Lower lobe of right lung (tissue), 2 donors: ENCODE measurements around the gene SLC38A10. TPM values are rescaled to one million over a fixed set of nuclear protein-coding genes. Genes with fewer than 3 reads are reported as not detected.

ENCODE experiments used
- ATAC-seq, 2 donors: fragments of 200-7000 bp; cut with Tn5 transposase; one replicate each; pipeline ENCODE4 v1.9.1; 2020 to 2022; ENCODE audit warnings: mild to moderate bottlenecking in 2 of 2, moderate library complexity in 2 of 2
- DNase-seq: peaks from one replicate; pipeline ENCODE4 v3.0.0-alpha.2; 2020
- H3K27ac ChIP-seq: fragments of 200-600 bp; one replicate; pipeline ENCODE4 v1.8.0; 2022
- H3K27me3 ChIP-seq: fragments of 200-600 bp; one replicate; pipeline ENCODE4 v1.8.0; 2022; ENCODE audit warnings: low read depth
- H3K36me3 ChIP-seq: fragments of 200-600 bp; one replicate; pipeline ENCODE4 v1.8.0; 2022; ENCODE audit warnings: mild to moderate bottlenecking
- H3K4me1 ChIP-seq: fragments of 200-600 bp; one replicate; pipeline ENCODE4 v1.8.0; 2022
- H3K4me3 ChIP-seq: fragments of 200-600 bp; one replicate; pipeline ENCODE4 v1.8.0; 2022; ENCODE audit warnings: mild to moderate bottlenecking
- H3K9me3 ChIP-seq: fragments of 200-600 bp; one replicate; pipeline ENCODE4 v1.8.0; 2022
- intact Hi-C: fragments of 100-400 bp; cut with DNase I; formaldehyde crosslinking; loops from one replicate; pipeline ENCODE4 v1.11.0; 2022
- total RNA-seq: library from RNA; stranded (reverse); fragmentation: NEBNext Ultra II Directional; extraction: Animal tissue kit (Norgen Biotek cat#: 25700); gene quantifications from one replicate; pipeline ENCODE4 v1.2.1, GENCODE V29; 2021
- TF ChIP-seq, protein P1 (sequence below): fragments of 200-600 bp; IDR thresholded peaks from one replicate; pipeline ENCODE4 v1.8.0; 2022; ENCODE audit warnings: antibody characterized with exemption, mild to moderate bottlenecking
- donor health status: DM: no; HTN: yes; CAD: no; lungs with severe emphysema.

The SLC38A10 gene
- total RNA-seq, 1 donor from 2014 or later, result 98.1 TPM

DNA sequence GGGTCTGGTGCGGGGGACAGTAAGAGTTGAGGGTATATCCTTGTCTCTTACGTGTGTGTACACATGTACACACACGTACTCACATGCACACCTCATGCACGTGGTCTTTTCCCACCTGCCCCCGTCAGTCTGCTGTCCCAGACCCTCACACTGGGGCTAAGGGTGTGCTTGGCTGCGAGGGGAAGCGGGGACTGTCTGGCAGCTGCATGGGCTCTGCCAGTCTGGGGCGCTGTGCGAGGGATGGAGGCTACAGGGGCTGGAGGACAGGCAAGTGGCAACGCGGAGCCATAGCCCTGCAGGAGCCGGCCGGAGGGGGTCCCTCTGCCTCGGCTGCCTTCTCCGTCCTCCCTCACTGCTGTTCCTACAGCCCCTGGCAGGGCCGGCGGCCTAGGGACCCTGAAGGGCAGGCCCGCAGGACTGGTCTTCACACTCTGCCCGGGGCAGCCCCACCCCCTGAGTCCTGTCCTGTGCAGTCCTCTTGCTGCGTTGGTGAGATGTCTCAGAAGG lies 20.8 kb upstream of the SLC38A10 start:
- Histone ChIP-seq H3K9me3 (no peaks in the 10 kb centered on the region), H3K4me3 (no peak overlapping the region), H3K36me3 (no peaks in the 10 kb centered on the region), H3K27ac (no peak overlapping the region), H3K27me3 (no peaks in the 10 kb centered on the region), H3K4me1 (no peaks in the 10 kb centered on the region)
- DNase-seq (no peak), ATAC-seq (no peak)
- intact Hi-C loops, result no loop called here
- TF ChIP-seq, protein P1, sequence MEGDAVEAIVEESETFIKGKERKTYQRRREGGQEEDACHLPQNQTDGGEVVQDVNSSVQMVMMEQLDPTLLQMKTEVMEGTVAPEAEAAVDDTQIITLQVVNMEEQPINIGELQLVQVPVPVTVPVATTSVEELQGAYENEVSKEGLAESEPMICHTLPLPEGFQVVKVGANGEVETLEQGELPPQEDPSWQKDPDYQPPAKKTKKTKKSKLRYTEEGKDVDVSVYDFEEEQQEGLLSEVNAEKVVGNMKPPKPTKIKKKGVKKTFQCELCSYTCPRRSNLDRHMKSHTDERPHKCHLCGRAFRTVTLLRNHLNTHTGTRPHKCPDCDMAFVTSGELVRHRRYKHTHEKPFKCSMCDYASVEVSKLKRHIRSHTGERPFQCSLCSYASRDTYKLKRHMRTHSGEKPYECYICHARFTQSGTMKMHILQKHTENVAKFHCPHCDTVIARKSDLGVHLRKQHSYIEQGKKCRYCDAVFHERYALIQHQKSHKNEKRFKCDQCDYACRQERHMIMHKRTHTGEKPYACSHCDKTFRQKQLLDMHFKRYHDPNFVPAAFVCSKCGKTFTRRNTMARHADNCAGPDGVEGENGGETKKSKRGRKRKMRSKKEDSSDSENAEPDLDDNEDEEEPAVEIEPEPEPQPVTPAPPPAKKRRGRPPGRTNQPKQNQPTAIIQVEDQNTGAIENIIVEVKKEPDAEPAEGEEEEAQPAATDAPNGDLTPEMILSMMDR, result no peak

DNA sequence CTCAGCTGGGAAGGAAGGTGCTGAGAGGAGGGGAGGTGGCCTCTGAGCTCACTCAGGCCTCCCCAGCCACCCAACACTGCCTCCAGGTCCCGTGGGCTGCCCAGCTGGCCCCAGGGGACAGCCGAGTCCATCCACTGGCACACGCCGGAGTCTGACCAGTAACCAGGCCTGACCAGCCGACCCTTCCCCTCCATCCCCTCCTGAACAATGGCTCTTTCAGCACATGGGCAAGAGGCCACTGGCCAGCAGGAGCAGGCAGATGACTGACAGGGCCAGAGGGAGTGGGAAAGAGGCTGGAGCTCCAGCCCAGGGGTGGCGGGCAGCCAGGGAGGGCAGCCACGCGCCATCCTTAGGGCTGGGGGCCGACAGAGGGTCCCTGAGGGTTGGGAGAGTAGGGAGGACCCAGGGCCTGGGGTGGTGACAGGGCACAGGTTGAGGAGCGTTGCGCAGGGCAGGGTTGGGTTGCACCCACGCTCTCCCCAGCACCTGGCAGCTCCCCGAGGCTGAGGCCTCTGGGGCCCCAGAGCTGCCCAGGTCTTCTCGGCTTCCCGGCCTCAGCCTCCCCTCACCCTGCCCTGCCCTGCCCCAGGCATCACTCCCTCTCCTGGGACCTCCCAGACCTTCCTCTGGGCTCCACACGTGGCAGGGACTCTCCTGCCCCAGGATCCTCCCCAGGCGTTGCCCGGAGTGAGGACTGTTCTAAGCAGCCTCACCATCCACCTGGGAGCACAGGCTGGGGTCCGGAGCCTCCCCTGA lies 20.2 kb upstream of the SLC38A10 start:
- no peak for DNase-seq
- ATAC-seq, result no peak

DNA sequence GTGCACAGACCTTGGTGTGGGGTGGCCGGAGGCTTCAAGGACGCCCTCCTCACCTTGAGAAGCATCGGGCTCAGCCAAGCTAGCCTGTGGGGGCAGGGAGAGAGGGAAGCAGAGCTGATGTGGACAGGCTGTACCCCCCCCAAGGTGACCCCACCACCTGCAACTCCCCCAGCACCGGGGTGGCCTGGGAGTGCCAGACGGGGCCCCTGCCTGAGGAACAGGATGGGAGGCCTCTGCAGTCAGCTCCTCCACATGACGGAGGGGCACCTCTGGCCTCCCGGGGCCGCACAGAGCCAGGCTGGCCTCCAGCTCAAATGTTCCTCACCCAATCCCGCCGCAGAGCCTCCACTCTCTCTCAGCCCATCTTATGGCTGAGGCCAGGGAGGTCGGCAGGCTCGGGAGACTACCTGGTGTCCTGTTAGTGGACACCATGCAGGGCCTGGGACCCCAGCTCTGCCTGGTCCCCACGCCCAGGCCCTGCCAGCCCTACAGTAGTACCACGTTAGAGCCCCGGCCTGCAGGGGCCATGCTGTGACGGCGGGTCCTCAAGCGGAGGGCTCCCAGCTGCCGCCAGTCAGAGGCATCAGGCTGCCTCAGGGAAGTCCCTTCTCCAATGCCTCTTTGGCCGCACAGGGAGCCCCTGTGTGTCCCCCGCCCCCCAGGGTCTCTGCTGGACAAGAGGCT lies 19.4 kb upstream of the SLC38A10 start:
- H3K27me3 ChIP-seq, result no peaks in the 10 kb centered on the region
- ATAC-seq (no peak), DNase-seq (no peak)
- TF ChIP-seq, protein P1, result no peak
- peaks cover 10% of the 10 kb centered on the region for H3K4me1 ChIP-seq
- no peaks in the 10 kb centered on the region for H3K36me3 ChIP-seq
- no peaks in the 10 kb centered on the region for H3K9me3 ChIP-seq
- no peak overlapping the region for H3K4me3 ChIP-seq
- H3K27ac ChIP-seq, result no peak overlapping the region
- intact Hi-C loops, result no loop called here

More for the DNA sequence above, 20.2 kb upstream of the SLC38A10 start:
- H3K27ac ChIP-seq, result no peak overlapping the region
- no peaks in the 10 kb centered on the region for H3K9me3 ChIP-seq
- H3K27me3 ChIP-seq, result no peaks in the 10 kb centered on the region
- TF ChIP-seq, protein P1, result no peak
- intact Hi-C loops, result no loop called here
- H3K36me3 ChIP-seq, result no peaks in the 10 kb centered on the region
- no peak overlapping the region for H3K4me3 ChIP-seq
- H3K4me1 ChIP-seq, result peaks cover 2% of the 10 kb centered on the region

DNA sequence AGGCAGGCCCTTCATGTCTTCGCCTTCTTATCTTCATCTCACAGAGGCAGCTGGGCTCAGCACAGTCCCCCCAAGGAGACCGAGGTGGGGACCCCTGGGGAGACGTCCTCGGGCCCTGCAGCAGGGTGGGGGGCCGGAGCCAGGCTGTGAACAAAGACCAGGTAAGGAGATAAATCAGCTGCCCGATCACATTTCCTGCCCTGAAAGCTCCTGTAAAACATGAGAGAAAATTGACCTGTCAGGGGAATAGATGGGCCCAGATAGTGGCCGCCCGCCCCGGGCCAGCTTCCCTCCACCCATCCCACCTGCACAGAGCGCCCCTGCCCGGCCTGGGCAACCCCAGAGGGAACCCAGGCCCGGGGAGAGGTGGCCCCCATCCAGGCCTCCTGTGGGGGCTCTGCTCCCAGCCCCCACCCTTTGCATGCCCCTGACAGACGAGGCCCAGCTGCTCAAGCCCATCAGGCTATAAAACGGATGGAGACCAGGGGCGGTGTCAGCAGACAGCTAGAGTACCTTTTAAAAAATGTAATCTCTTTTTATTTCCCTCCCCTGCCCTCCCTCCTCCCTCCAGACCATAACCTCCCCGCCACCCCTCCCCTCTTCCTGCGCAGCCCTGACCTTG lies 18.8 kb upstream of the SLC38A10 start:
- Histone ChIP-seq H3K27ac (no peak overlapping the region), H3K27me3 (no peaks in the 10 kb centered on the region), H3K36me3 (no peaks in the 10 kb centered on the region), H3K4me1 (peaks cover 17% of the 10 kb centered on the region), H3K4me3 (no peak overlapping the region), H3K9me3 (no peaks in the 10 kb centered on the region)
- DNase-seq (no peak), ATAC-seq (no peak)
- intact Hi-C loops, result no loop called here
- TF ChIP-seq, protein P1, result no peak

DNA sequence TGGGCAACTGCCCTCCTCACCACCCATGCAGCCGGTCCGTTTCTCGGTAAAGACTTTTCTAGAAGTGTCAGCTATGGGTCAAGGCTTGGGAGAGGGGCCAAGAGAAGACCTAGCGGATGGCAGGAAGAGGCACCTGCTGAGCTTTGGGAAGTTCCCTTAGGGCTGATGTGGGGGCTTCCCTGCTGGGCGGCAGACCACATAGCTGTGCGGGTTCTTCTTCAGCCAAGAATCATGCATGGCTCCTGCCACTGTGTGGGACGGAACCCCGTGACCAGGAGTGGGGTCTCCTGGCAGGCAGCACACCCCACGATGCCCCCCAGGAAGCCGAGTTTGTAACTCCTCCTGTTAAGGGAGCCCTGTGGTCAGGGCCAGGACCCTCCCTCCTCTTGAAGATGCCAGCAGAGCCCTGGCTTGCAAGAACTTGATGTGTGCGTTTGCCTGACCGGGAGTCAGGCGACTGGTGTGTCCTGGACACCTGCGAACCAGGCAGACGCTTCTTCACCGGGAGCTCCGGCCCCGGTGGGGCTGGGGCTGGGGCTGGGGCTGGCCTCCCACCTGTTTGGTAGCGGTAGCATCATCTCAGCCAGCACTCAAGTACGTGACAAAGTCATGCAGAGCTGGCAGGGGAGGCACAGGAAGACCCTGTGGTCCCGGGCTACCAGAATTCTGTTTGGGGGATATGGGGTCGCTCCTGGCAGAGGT lies 17.7 kb upstream of the SLC38A10 start:
- intact Hi-C loops, result no loop called here
- no peak for DNase-seq

More for the DNA sequence above, 17.7 kb upstream of the SLC38A10 start:
- Histone ChIP-seq H3K4me3 (no peak overlapping the region), H3K4me1 (peaks cover 28% of the 10 kb centered on the region), H3K9me3 (no peaks in the 10 kb centered on the region), H3K27me3 (no peaks in the 10 kb centered on the region), H3K27ac (no peak overlapping the region), H3K36me3 (no peaks in the 10 kb centered on the region)
- TF ChIP-seq, protein P1, result no peak
- no peak for ATAC-seq
